K562 (cell line): Measurements from ENCODE around the gene DHRS11. TPM values are rescaled to one million over a fixed set of nuclear protein-coding genes. Genes with fewer than 3 reads are reported as not detected.

Experiments
- ATF3 ChIP-seq, 2 experiments: fragments of 450-650 bp in 1 of 2; sonication (generic) in 1 of 2; formaldehyde crosslinking in 1 of 2; IDR thresholded peaks in 1 of 2; conservative IDR thresholded peaks in 1 of 2; 2 replicates each; pipeline versions ENCODE4 v1.6.1 to v1.8.1; 2016 to 2023; ENCODE audit warnings: mild to moderate bottlenecking in 2 of 2, moderate library complexity in 2 of 2, inconsistent platforms in 1 of 2, missing genetic modification reagents in 1 of 2
- CBX1 ChIP-seq: sonication (generic); IDR thresholded peaks from 2 replicates; pipeline ENCODE4 v1.6.1; 2016; ENCODE audit warnings: antibody characterized with exemption, low read depth, mild to moderate bottlenecking
- CEBPG ChIP-seq, 3 experiments: fragments of 200-800 bp in 1 of 3; sonication (Bioruptor generic) in 1 of 3; sonication (generic) in 1 of 3; formaldehyde crosslinking in 1 of 3; IDR thresholded peaks in 2 of 3; conservative IDR thresholded peaks in 1 of 3; 2 replicates each; pipeline versions ENCODE4 v1.6.1 to v1.8.0; 2016 to 2022; ENCODE audit warnings: missing compliant biosample characterization in 2 of 3, missing genetic modification characterization in 2 of 3, mild to moderate bottlenecking in 1 of 3, missing genetic modification reagents in 1 of 3
- CHD1 ChIP-seq: fragments of 200-600 bp; sonication (generic); IDR thresholded peaks from one replicate; pipeline ENCODE4 v1.6.1; 2012; ENCODE audit warnings: mild to moderate bottlenecking, moderate library complexity, low read length, inconsistent platforms
- CHD4 ChIP-seq: fragments of 200-600 bp; sonication (generic); IDR thresholded peaks from 3 replicates; pipeline ENCODE4 v1.6.1; 2012; ENCODE audit warnings: low read depth, mild to moderate bottlenecking, mixed read lengths, low read length, inconsistent platforms; ENCODE audit not compliant: insufficient read depth, insufficient replicate concordance, poor library complexity, severe bottlenecking
- CTBP1 ChIP-seq: fragments of 450-650 bp; IDR thresholded peaks from 2 replicates; pipeline ENCODE4 v1.6.1; 2016; ENCODE audit warnings: borderline replicate concordance
- HDAC6 ChIP-seq: IDR thresholded peaks from 2 replicates; pipeline ENCODE4 v1.6.1; 2012; ENCODE audit warnings: low read depth, mild to moderate bottlenecking, control low read depth, inconsistent platforms, low read length, moderate library complexity
- MTF1 ChIP-seq: fragments of 250-450 bp; sonication (Bioruptor Pico); IDR thresholded peaks from 2 replicates; pipeline ENCODE4 v1.9.0; 2021; ENCODE audit warnings: moderate library complexity, mild to moderate bottlenecking, inconsistent platforms, borderline replicate concordance
- POLR2G ChIP-seq: fragments of 200-400 bp; formaldehyde crosslinking; IDR thresholded peaks from 2 replicates; pipeline ENCODE4 v1.6.1; 2017; ENCODE audit warnings: low read depth, mild to moderate bottlenecking, antibody characterized with exemption, low read length, moderate library complexity
- RB1 ChIP-seq: fragments of 450-650 bp; IDR thresholded peaks from 2 replicates; pipeline ENCODE4 v1.6.1; 2017; ENCODE audit warnings: low read depth, mild to moderate bottlenecking
- RBBP5 ChIP-seq: fragments of 200-600 bp; sonication (generic); IDR thresholded peaks from 2 replicates; pipeline ENCODE4 v1.6.1; 2012; ENCODE audit warnings: borderline replicate concordance, mild to moderate bottlenecking, low read length, control low read depth, inconsistent platforms; ENCODE audit not compliant: insufficient read depth, poor library complexity, severe bottlenecking
- RNF2 ChIP-seq: sonication (generic); IDR thresholded peaks from 2 replicates; pipeline ENCODE4 v1.6.1; 2016
- RNF219 ChIP-seq: fragments of 250-450 bp; sonication (Bioruptor Pico); IDR thresholded peaks from 2 replicates; pipeline ENCODE4 v1.5.0; 2022; ENCODE audit warnings: mild to moderate bottlenecking
- SFPQ ChIP-seq: fragments of 200-400 bp; formaldehyde crosslinking; IDR thresholded peaks from 2 replicates; pipeline ENCODE4 v1.6.1; 2017; ENCODE audit warnings: mild to moderate bottlenecking, low read depth, low read length, moderate library complexity
- TFAP4 ChIP-seq: sonication (generic); formaldehyde crosslinking; IDR thresholded peaks from 2 replicates; pipeline ENCODE4 v1.8.0; 2022; ENCODE audit warnings: missing genetic modification reagents, mild to moderate bottlenecking, moderate library complexity, borderline replicate concordance
- ZNF197 ChIP-seq: fragments of 200-800 bp; sonication (Bioruptor generic); IDR thresholded peaks from 2 replicates; pipeline ENCODE4 v1.6.1; 2016; ENCODE audit warnings: low read depth, missing genetic modification characterization, missing compliant biosample characterization
- polyA plus RNA-seq, 8 experiments: library from polyadenylated mRNA; depleted of rRNA in 4 of 8; stranded (reverse) in 5 of 8; unstranded in 3 of 8; fragments of >200 nt; fragmentation: Nextera tagmentation in 2 of 8; fragmentation: Illumina TruSeq in 1 of 8; extraction: Ambion mirVana in 2 of 8; extraction: Trizol in 1 of 8; gene quantifications; 2 replicates each; pipeline versions ENCODE4 v1.2.1 to v1.2.3, GENCODE V29; 2011 to 2014; ENCODE audit warnings: inconsistent platforms in 1 of 8, missing spikeins in 1 of 8
- total RNA-seq, 7 experiments: library from RNA; depleted of rRNA in 6 of 7; stranded (reverse); fragments of >200 nt in 6 of 7; fragmentation: Illumina TruSeq in 2 of 7; extraction: Trizol in 2 of 7; gene quantifications; 2 replicates each; pipeline versions ENCODE4 v1.2.1 to v1.2.3, GENCODE V29; 2011 to 2021; ENCODE audit warnings: low replicate concordance in 1 of 7

The DHRS11 gene
- total and polyA plus RNA-seq, 9 of the 15 experiments (the other 6 are each of a cell fraction or from before 2014, with no cell fraction given): 15.2 to 123 (median 59.8) TPM

- TF ChIP-seq RNF219 (CRISPR knock-in tag) (no peak), CHD4 (no peak), CTBP1 (peak; percentile 31; the same call in 1 of the 2 replicates), RNF2 (peak; percentile 21; the same call in 1 of the 2 replicates), RBBP5 (peak; percentile 82), ZNF197 (CRISPR knock-in tag) (no peak), ATF3 (IDR thresholded peaks at IDR 0.05) (no peak), ATF3 (CRISPR knock-in tag; conservative IDR thresholded peaks at IDR 0.05) (0 out of 2 replicates have a peak, but pooled peaks have one; percentile 28), TFAP4 (CRISPR knock-in tag) (0 out of 2 replicates have a peak, but pooled peaks have one; percentile 31), CHD1 (peak; percentile 80), POLR2G (peak; percentile 93), RB1 (0 out of 2 replicates have a peak, but pooled peaks have one; percentile 6), CEBPG (CRISPR knock-in tag; IDR thresholded peaks at IDR 0.05) (no peak), CEBPG (tag; conservative IDR thresholded peaks at IDR 0.05 in 1 of 2, IDR thresholded peaks at IDR 0.05 in 1 of 2) (no peak), SFPQ (no peak), HDAC6 (no peak), MTF1 (CRISPR knock-in tag) (no peak), CBX1 (peak; percentile 71; the same call in 1 of the 2 replicates)
These were observed 47.2 kb upstream of the DHRS11 start, which contains the start of gene GGNBP2 (continued) for GRCh38 chr17:36544307-36545076.
